Stimulated activated naive CD4-positive, alpha-beta T cell (primary cell): ENCODE measurements around the gene HOXA13.
A peak's percentile ranks its signal among the peaks of the same experiment; 100 is the strongest.

ENCODE experiments used
- DNase-seq, 6 experiments: peaks; one replicate each; lab custom pipeline; 2025; lab: John Stamatoyannopoulos, UW

The HOXA13 gene

DNA sequence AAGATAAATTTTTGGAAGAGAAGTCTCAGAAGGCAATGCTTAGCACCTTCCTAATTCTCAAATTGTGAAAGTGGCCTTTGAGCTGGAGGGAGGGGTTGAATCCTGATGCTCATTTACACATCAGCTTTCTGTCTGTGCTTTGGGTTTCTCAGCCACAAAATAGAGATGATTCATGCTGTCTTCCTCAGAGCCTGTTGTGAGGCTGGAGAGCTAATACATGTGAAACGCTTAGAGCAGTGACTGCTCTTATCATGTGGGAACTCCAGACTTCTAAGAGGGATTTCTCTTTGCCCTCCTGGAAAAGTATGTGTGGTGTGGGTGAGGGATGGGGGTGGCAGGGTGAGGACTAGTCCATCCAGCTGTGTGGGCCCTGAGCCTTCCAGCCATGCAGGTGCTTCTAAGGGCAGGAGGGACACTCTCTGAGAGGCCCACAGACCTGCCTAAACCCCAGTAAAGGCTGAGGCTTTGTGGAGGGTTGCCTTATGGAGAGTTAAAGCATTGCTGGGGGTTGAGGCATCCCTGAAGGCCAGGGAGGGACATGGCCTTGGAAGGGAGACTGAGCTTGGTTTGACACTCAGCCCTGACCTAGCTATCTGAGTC, 37.9 kb upstream of the HOXA13 start:
- DNase-seq, result no peak

DNA sequence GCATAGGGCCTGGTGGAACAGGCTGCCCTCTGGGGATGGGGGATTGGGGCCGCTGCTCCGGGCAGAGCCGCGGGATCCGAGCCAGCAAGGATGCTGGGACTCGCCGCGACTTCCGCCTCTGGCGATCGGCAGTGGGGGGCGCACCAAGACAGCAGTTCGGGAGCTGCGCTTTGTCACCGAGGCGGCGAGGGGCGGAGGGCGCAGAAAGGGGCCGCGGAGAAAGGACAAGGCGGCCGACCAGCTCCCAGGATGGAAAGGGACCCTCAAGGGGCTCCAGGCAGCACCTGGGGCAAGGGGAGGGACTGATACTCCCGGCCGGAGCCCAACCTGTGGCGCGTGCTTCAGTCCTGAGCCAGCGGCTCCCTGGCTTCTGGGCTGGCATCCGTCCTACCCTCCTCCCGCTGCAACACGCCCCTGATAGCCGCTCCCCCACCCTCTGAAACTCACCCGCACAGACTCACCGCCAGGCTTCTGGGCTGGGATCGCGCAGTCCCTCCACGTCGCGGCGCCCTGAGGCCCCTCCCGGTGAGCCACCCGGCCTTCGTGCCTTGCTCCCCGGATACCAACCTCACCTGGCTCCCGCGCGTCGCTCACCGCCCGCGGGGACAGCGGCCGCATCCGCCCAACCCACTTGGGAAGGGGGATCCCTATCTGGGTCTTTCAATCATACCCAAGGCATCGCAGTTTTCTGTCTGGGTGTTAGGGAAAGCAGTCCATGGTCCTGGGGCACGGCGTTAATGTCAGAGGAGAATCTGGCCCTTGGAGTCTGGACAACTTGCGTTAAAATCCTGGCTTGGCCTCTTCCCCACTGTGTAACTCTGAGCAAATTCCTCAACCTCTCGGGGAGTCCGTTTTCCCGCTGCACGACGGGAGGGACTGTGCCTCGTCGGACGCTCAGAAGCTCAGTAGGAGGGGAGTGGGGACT, 35.8 kb upstream of the HOXA13 start:
- DNase-seq, result no peak

DNA sequence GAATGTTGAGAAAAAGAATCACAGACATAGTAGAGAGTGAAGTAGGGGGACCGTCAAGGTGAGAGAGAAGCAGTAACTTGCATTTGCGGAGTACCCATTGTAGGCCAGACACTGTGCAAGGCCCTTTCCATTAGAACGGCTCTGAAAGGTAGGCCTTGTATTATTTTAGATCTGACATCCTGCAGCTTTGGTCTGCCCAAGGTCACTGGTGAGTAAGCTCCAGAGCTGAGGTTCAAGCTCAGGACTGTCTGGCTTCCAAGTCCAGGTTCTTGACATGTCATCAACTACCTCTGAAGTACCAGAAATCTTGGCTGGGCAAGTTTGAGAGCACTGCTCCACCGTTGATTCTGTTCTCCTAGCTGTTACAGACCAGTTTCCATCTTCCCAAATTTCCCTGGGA, 29.6 kb upstream of the HOXA13 start:
- DNase-seq, result no peak

DNA sequence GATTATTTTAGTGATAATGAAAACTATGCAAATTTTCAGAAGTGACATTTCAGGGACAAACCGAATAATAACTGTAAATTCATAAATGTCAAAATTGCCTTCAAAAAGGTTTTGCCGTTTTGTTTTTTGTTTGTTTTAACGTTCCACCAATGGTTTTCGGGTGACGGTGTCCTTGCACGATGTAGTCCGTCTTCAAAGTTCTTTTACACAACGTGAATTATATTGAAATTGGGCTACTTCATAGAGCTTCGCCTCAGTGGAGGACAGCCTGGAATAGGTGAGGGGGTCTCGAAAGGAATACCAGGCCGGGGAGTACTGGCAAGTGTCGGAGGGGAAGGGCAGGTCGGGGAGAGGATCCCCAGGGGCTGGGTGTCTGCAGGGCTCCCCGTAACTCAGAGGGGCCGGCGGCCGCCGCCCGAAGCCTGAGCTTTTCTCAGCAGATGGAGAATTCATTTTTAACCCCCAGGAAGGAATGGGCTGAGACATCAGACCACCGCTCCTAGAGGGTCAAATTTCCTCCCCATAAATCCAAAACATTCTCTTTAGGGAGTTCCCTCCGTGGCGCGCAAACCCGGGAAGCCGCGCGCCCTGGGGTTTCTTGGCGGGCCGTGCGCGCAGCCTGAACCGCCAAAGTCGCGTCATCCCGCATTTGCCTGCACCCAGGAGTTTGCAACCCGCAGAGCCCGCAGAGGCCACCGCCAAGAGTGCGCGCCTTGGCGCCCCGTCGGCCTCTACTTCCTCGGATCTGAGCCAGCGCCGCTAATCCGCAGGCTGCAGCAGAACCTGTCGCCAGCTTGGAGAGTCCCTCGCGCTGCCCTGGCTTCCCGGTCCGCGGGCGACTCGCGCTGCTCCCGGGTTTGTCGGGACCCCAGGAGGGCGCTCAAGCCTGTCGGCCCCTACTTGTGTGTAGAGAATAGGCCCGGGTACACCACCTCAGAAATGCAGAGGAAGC, 25.4 kb upstream of the HOXA13 start:
- DNase-seq, result no peak

DNA sequence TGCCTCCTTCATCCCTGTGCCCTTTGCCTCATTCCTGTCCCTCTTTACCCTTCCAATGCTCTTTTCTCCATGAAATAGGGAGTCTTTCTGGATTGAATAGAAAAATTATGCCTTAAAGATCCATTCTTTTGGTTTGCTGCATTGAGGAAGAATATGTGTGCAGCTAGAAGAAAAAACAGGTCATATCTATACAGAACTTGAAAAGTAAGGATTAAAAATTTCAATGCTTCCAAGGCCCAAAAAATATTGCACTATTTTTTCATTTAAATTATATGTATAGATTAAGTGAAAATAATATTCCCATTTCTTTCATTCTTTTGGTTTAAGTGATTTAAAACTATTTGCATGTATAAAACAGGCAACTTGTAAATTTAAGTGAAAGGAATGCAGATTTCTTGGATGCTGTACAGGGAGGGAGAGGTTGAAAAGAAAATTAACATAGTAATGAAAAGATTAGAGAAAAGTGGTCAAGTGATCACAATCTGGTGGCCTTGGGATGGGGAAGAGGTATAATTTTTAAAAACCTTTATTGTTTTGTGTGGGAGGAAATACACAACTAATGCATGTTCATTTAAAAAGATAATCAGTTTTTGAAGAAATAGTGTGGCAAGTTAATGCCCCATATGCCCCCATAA, 24.2 kb upstream of the HOXA13 start:
- no peak for DNase-seq

DNA sequence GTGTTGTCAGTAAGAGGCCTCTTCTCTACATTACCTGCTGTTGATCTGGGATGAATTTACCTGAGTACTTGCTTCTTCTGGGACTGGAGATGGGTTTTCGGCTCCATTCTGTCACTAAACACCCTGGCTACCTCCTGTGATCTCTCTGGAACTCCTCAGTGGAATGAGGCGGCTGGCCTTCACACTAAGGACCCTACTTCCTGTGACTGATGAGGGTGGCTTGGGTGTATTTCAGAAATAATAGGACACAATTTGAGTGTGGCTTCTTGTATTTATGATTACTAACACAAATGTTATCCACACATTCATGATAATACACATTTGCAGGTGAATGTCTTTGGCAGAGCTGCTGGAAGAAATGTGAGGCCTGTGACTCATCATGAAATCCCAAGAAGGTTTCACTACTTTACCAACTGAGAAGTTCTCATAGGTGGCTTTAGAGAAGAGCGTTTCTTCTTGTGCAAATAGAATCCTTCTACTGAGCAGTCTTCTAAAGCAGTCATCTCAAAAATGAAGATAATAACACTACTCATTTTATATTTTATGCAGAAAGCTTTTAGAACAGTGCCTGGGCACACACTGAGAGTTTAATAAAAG, 21.4 kb upstream of the HOXA13 start:
- DNase-seq, result no peak

DNA sequence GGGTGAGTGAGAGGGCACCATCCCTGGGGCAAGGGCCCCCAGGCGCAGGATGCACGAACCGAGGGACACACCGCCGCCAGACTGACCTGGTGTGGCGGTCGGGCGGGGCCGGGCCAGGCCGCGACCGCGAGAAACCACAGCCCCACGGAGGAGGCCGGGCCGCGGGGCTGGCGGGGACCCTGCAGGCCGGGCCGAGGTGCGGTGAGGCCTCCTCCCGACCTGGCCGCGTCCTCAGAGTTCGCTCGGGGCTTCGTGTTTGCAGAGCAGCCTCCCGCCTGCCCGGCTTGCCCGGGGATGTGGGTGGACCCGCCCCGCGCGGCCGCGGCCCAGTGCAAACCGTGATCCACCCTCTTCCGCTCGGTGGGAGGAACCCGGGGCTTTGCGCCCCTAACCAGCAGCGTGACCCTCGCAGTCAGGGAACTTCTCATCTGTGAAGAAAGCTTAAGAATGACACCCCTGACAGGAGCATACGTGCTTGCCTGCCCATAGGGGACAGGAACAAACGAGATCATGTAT, 20.6 kb upstream of the HOXA13 start:
- DNase-seq, result no peak

DNA sequence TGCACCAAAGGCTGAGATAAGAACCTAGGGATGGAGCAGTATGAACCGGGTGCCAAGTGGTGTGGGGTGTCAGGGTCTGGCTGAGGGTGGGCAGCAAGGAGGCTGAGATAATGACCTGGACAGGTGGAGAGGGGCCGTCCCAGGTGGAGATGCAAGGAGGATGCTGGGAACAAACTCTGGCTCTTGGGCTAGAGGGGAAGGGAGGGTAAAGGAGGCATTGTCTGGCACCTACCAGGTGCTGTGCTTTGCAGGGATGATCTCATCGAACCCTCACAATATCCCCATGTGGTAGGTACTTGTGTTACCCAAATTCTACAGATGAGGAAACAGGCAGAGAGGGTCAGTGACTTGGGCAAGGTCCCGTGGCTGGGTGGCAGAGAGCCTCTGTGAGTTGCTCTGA, 19.9 kb upstream of the HOXA13 start:
- DNase-seq, result no peak

DNA sequence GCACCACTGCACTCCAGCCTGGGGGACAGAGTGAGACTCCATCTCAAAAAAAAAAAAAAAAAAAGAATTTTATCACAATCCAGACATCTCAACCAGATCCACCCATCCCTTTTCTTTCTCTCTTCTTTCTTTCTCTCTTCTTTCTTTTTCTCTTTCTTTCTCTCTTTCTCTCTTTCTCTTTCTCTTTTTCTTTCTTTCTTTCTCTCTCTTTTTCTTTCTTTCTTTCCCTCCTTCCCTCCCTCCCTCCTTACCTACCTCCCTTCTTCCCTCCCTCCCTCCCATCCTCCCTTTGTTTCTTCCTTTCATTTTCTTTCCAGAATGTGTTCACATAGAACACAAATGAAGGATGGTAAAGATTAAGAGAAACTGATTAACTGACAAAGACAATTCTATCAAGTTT, 18.1 kb upstream of the HOXA13 start:
- DNase-seq, result no peak

DNA sequence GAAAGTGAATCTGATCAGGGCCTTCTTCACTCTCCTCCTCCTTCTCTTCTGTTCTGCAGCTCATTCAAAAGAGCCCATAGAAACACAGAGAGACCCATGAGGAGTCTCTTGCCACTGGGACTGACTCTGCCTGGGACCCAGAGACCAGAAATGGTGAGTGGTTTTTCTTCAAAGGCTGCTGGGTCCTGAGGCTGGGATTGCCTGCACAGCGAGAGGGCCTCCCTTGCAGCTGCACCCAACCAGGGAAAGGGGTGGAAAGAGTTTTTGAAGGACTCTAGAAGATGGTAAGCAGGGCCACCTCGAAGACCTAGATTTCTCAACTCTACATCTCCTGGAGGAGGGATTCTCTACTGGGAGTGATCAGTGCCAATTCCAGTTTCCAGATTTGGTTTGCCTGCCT, 15.5 kb upstream of the HOXA13 start:
- no peak for DNase-seq

DNA sequence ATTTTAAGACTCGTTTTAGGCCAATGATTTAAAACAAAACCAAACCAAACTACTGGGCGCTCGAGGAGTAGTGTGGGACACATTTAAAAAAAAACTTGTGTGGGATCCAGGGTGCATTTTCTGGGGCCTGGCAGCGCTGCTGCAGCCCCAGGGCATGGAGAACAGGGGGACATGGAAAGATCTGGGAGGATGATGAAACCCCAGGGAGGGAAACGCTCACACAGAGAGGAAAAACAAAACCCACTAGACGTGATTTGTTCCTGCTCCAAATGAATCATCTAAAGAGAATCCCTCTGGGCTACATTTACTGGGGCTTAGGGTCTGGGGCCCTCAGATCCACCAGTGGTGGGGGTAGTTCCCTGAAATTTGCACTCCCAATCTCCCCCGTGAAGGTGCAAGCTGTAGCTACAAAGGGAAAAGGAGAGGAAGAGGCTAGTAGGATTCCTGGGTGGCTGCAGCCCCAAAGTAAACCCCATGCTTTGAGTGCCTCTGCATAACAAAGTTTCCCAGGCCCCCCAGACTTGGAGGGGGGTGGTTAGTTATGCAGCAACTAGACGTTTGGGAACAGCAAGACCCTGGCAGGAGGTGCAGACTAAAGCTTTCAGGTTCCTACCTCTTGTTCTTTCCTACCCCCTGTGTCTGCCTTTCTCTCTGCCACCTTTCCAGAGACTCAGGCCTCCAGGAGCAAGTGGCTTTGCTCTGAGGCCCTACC, 14.5 kb upstream of the HOXA13 start:
- no peak for DNase-seq

DNA sequence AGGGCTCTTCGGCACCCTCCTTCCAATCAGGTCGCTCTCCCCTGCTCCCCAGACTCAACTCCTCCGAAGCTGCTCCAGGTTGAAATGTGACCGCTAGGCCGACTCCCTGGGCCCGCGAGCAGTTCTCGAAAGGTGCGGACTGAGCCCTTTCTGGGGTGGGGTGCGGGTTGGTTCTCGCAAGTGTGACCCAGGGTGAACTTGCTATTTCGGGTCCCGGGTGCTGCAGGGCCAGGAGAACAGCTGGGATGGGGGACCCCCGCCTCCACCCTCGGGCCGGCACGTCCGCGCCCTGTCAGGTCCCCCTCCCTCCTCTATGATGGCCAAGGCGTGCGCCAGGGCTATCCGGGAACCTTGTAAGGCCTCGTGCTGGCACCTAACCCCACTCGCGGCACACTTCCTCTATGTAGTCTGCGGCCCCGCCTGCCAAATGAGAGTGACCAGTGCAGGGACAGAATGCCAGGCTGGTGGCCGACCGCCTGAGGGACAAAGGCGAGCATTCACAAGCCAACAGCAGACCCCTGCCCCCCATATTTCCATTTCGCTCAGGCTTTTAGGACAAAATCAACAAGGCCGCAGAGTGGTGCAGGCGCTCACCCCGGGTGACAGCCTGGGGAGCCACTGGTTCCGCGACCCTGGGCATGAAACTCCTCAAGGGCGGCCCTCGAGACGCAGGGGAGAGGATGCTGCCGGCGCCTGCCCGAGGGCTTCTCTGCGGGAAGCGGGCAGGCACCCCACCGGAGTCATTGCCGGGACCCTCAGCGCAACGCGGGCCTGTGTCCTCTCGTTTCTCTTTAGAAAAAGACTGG, 13.7 kb upstream of the HOXA13 start:
- DNase-seq, result no peak

DNA sequence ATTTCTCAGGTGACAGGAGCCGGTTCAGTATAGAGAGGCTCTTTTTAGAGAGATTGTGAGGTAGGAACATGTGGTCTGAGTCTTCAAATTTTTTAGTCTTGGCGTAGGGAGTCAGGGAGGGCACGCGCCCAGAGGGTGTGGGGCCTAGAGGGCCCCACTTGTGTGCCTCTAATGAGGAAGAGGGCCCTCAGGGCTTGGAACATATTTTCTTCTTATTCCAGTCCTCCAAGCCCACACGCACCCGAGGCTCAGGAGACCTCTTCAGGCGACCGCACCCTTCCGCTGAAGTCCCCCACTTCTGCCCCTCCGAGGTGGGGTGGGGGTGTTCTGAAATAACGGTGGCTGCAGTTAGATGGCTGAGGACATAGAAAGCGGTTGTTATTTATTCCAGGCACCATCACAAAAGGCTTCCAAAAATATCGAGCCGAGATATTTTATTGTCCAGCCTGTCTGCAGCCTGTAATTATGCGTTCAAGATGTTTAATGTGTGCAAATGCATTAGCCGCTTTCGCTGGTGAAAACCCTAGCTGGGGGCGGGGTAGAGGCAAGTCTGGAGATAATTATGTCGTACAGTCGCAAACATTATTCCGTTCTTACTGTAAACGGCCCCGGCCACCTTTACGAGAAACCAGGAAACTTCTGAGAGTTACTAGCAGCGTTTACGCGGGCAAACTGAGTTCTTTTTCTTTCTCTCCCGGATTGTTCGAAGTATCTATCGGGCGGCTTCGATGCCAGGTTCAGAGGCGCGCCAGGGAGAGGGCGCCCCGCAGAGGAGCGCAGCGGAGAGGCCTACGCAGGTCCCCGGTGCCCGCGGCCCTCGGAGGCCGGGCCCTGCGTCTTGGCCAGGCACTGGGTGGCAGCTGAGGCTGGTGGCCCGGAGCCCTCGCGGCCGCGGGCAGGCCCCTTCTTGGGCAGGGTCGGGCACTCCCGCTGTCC, 12.9 kb upstream of the HOXA13 start:
- DNase-seq, result no peak

DNA sequence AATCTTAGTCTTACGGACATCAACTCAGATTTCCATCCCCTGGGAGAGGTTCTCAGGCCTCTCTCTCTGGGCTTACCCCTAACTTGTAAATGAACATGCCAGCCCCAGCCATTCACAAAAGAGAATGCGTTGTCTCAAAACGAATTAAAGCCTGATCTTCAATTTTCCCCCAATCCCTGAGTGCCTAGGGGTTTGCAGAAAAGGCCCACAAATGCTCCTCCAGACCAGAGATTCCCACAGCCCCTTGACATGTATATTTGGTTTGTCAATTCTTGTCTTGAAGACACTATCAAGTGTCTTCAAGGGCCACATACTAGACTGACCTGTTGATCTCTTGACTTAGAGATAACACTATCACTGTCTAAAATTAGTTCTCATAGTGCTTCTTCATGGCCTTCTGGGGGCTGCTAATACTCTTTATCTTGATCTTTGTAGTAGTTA, 11.9 kb upstream of the HOXA13 start:
- no peak for DNase-seq

DNA sequence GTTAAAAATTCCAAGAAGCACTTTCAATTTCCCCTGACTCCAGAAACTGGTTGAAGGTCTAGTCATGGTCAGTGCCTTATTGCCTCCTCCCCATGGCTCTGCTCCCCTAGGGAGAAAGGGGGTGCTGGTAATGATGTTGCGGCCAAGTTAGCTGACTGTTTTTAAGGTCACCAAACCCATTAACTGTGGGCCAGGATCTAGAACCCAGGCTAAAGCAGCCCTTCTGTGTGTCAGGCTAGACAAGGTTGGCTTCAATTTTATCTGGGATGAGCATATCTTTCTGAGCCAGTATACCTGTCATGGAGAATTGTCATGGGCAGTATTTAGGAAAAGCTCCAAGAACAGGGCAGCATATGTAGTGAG, 11.2 kb upstream of the HOXA13 start:
- DNase-seq, result no peak

DNA sequence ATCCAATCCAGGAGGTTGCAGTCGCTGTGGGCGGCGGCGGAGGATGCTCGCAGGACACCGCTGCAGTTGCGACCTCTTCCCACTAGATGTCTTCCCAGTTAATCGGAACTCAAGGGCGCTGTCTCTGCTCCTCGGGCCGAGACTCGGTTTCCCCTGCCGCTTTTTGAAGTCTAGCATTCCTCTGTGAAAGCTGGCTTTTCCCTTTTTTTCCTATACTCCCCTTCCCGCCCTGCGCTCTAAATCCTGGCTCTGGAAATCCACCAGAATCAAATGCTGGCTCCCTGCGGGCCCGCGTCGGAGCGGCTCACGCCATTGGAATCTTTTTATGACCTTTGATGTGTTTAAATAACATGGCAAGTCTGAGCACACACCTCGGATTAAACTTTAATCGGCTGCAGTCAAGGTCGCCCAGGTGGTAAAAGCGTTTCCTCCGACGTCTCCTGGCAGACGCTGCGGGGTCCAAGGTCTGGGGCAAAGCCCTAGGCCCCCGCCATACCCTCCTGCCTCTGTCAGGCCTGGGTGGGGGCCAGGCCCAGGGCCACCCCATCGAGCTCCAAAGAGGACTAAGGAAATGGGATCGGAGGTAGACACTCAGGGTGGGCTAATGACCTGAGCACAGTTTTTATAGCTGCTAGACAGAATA, 10.7 kb upstream of the HOXA13 start:
- DNase-seq, result peak in 2 of 6 experiments; percentile 17 to 50

DNA sequence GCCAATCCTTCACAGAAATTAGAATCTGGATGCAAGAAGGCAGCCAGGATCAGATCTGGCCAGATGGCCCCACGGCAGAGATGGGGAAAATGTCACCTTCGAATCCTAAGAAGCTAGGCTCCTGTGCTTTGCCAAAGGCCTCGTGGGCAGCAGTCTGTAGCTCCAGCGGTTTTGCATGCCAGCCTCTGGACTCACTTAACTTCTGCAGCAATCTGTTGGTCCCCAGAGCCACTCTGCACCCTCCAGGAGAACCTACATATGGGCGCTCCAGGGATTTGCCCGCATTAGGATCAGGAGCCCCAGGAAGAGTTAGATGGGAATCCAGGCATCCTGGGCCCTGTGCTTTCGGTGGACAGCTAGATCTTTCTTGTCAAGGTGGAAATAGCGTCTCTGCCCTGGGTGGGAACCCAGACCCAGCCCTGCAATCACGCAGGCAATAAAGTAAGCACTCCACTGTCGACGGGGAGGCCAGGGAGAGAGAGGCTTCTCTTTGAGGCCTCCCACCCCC, 10.1 kb upstream of the HOXA13 start:
- peak in 1 of 6 experiments; percentile 50 for DNase-seq

DNA sequence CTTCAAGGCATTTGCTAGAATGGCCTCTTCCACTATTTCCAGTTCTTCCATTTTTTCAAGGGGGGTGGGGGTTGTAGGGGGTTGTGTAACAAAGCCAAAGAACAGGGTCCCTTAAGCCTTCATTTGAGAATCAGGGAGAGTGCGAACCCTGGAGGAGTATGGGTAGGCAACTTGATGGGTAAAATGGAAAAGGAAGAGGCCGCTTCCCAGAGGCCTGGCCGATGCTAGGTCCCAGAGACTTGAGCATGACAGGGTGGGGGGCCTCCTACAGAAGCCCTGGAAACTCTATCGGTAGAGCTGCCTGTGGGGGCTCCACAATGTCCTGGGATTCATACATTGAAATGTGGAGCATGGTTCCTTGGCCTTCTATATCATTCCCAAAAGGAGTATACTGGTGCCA, 9.1 kb upstream of the HOXA13 start:
- no peak for DNase-seq
